ENCODE data around the gene ARHGAP19. TPM values are rescaled to one million over a fixed set of nuclear protein-coding genes. Genes with fewer than 3 reads are reported as not detected.
A peak's percentile ranks its signal among the peaks of the same experiment; 100 is the strongest.

The ARHGAP19 gene
- total RNA-seq, 1 experiment from 2014 or later, result 33.2 TPM

- Mint-ChIP-seq H3K9me3 (no peaks in the 10 kb centered on the region), H3K4me1 (peaks cover 17 to 33% of the 10 kb centered on the region in 2 experiments), H3K36me3 (ENCODE audit: insufficient read depth in 1 of 3, low read depth in 3 of 3) (no peaks in the 10 kb centered on the region; a peak in 2 of 7 replicates), H3K4me3 (peak overlapping the region in 1 of 2 experiments; percentile 31; a peak in 1 of 5 replicates), H3K27ac (no peak overlapping the region), H3K27me3 (ENCODE audit: low read depth) (peaks cover 86% of the 10 kb centered on the region)
- H4K20me1 ChIP-seq (ENCODE audit: control insufficient read depth, insufficient read depth, insufficient read length), result no peaks in the 10 kb centered on the region
- H3K9me3 ChIP-seq (ENCODE audit: control insufficient read depth, low read depth, low read length), result no peaks in the 10 kb centered on the region
- H2BK20ac ChIP-seq (ENCODE audit: low read depth, low read length, poor library complexity, severe bottlenecking), result no peak overlapping the region
- H3K9ac ChIP-seq (ENCODE audit: extremely low read depth, insufficient read length, low read length), result no peak overlapping the region
- H4K8ac ChIP-seq (replicated peaks; ENCODE audit: insufficient read length, low read depth, low read length), result no peak overlapping the region
- no peak for DNase-seq
- H2BK120ac ChIP-seq (ENCODE audit: low read depth, low read length, poor library complexity, severe bottlenecking), result no peak overlapping the region
- no peak overlapping the region for H3K4me2 ChIP-seq (ENCODE audit: insufficient read depth, insufficient read length, low read length)
- H3K27ac ChIP-seq (ENCODE audit: insufficient read length, low read depth, low read length), result no peak overlapping the region
- H3K18ac ChIP-seq (ENCODE audit: insufficient read length, low read depth, low read length), result no peak overlapping the region
- H4K5ac ChIP-seq (ENCODE audit: insufficient read length, low read depth, low read length), result no peak overlapping the region
- no CpG with 5 or more reads among the region's 3 CpGs for whole genome bisulfite sequencing (ENCODE audit: extremely low coverage, insufficient read length, low lambda C conversion rate)
- no peaks in the 10 kb centered on the region for H3K79me1 ChIP-seq (ENCODE audit: insufficient read depth, low read depth, low read length, poor library complexity, severe bottlenecking)
- no peak overlapping the region for H3K14ac ChIP-seq (ENCODE audit: insufficient read depth, low read length)
- H2AK5ac ChIP-seq (ENCODE audit: insufficient read length, low read length), result no peak overlapping the region
- peaks cover 15% of the 10 kb centered on the region for H3K23me2 ChIP-seq (ENCODE audit: insufficient read length, low read depth, low read length, poor library complexity, severe bottlenecking)
- H3T11ph ChIP-seq (ENCODE audit: low read length), result no peak overlapping the region
- H2BK12ac ChIP-seq (ENCODE audit: insufficient read length, low read depth, low read length), result no peak overlapping the region
- H3K4me1 ChIP-seq (ENCODE audit: insufficient read depth, low read length), result no peaks in the 10 kb centered on the region; the same call in 1 of the 2 replicates
- no peak overlapping the region for H4K91ac ChIP-seq (ENCODE audit: insufficient read length, low read depth, low read length)
- no peak overlapping the region for H2AFZ ChIP-seq (ENCODE audit: low read length)
- H3K27me3 ChIP-seq (ENCODE audit: insufficient read depth, low read length), result peaks cover 35% of the 10 kb centered on the region
- no peak overlapping the region for H3K4ac ChIP-seq (ENCODE audit: low read depth, low read length)
- H3K79me2 ChIP-seq (ENCODE audit: insufficient read depth, low read length), result no peaks in the 10 kb centered on the region
- H2BK5ac ChIP-seq (ENCODE audit: insufficient read length, low read length), result no peak overlapping the region
- H3K23ac ChIP-seq (ENCODE audit: insufficient read length, low read depth, low read length), result no peak overlapping the region
- H2BK15ac ChIP-seq (ENCODE audit: low read depth, low read length), result no peak overlapping the region
- no peak overlapping the region for H3K56ac ChIP-seq (ENCODE audit: insufficient read length, low read depth, low read length)
- TF ChIP-seq CTCF (conservative IDR thresholded peaks at IDR 0.05), result no peak
Measured at GRCh38 chr10:97183314-97183713, 109.1 kb downstream of the ARHGAP19 start.
